Colonic mucosa (tissue), 4 donors: Measurements from ENCODE around the gene MAP1LC3B2. TPM values are rescaled to one million over a fixed set of nuclear protein-coding genes. Genes with fewer than 3 reads are reported as not detected.

Experiments used
- DNase-seq: peaks from one replicate; pipeline ENCODE4 v3.0.0-alpha.2; 2020
- H3K27ac ChIP-seq: fragments of 200-600 bp; one replicate; pipeline ENCODE4 v1.8.0; 2021
- H3K27me3 ChIP-seq: fragments of 200-600 bp; one replicate; pipeline ENCODE4 v1.8.0; 2021
- H3K36me3 ChIP-seq: fragments of 200-600 bp; one replicate; pipeline ENCODE4 v1.8.0; 2021
- H3K4me1 ChIP-seq: fragments of 200-600 bp; one replicate; pipeline ENCODE4 v1.8.0; 2021; ENCODE audit warnings: mild to moderate bottlenecking
- H3K4me3 ChIP-seq: fragments of 200-600 bp; one replicate; pipeline ENCODE4 v1.8.0; 2021
- H3K9ac ChIP-seq, 2 donors: one replicate each; pipeline ENCODE4 v1.7.0; 2013; ENCODE audit warnings: control low read depth in 2 of 2, low read depth in 2 of 2, low read length in 2 of 2
- H3K9me3 ChIP-seq: fragments of 200-600 bp; one replicate; pipeline ENCODE4 v1.8.0; 2021
- intact Hi-C: fragments of 100-400 bp; cut with DNase I; formaldehyde crosslinking; loops from one replicate; pipeline ENCODE4 v1.14.1; 2022
- total RNA-seq, 2 donors: library from RNA; stranded (reverse); fragmentation: NEBNext Ultra II Directional in 1 of 2; extraction: Animal tissue kit (Norgen Biotek cat#: 25700) in 1 of 2; gene quantifications; one replicate each; pipeline ENCODE4 v1.2.1, GENCODE V29; 2021
- TF ChIP-seq, protein P1 (sequence below): fragments of 200-600 bp; IDR thresholded peaks from one replicate; pipeline ENCODE4 v1.8.0; 2022; ENCODE audit warnings: antibody characterized with exemption, mild to moderate bottlenecking
- donor health status: healthy.
- donor health status: DM: no; HTN: no; CAD: no.
- donor health status: DM: no; HTN: no; CAD: no.

The MAP1LC3B2 gene
- total RNA-seq, 2 donors from 2014 or later = 0.93 to 1.2 TPM

DNA sequence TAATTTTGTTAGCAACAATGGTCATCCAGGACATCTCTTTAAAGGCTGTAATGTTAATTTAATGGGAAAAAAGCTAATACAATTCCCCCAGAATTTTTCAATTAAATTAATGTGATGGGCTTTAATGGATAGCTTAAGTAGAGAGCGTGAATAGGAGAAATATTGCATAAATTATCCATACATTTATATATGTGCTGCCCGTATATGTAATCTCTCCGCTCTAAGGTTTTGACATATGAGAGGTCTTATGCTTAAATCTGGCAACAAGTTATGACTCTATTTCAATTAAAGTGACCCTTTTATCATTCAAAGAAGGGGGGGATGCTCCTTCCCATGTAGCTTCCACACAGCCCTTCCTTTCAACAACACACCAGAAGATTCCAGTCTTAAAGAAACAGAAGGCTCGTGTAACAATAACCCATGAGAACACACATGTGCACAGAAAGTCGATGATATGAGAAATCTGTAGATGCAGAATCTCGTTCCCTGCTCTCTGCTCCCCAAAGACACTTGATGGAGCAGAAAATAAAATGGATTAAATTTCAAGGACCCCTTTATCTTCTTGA, 24.0 kb downstream of the MAP1LC3B2 start:
- TF ChIP-seq, protein P1, sequence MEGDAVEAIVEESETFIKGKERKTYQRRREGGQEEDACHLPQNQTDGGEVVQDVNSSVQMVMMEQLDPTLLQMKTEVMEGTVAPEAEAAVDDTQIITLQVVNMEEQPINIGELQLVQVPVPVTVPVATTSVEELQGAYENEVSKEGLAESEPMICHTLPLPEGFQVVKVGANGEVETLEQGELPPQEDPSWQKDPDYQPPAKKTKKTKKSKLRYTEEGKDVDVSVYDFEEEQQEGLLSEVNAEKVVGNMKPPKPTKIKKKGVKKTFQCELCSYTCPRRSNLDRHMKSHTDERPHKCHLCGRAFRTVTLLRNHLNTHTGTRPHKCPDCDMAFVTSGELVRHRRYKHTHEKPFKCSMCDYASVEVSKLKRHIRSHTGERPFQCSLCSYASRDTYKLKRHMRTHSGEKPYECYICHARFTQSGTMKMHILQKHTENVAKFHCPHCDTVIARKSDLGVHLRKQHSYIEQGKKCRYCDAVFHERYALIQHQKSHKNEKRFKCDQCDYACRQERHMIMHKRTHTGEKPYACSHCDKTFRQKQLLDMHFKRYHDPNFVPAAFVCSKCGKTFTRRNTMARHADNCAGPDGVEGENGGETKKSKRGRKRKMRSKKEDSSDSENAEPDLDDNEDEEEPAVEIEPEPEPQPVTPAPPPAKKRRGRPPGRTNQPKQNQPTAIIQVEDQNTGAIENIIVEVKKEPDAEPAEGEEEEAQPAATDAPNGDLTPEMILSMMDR = no peak
- intact Hi-C loops = no loop called here
- Histone ChIP-seq H3K4me3 (no peak overlapping the region), H3K9ac (no peak overlapping the region), H3K4me1 (no peaks in the 10 kb centered on the region), H3K27me3 (no peaks in the 10 kb centered on the region), H3K9me3 (no peaks in the 10 kb centered on the region), H3K27ac (no peak overlapping the region), H3K36me3 (no peaks in the 10 kb centered on the region)
- DNase-seq = no peak

DNA sequence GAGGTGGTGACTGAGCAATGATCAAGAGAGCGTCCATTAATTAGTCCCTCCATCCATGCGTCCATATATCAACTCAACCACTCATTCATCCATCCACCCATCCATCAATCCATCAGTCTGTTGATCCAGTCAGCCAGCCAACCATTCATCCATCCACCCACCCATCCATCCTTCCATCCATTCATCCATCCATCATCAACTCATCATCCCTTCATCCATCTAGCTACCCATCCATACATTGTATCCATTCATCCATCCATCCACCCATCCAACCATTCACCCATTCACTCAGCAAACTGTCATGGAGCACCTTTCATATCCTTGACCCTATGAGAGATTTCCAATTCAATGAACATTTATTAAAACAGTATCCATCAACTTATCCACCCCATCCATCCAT, 28.1 kb downstream of the MAP1LC3B2 start:
- H3K36me3 ChIP-seq = no peaks in the 10 kb centered on the region
- TF ChIP-seq, protein P1 = no peak
- peaks cover 4% of the 10 kb centered on the region for H3K4me1 ChIP-seq
- intact Hi-C loops = no loop called here
- DNase-seq = no peak
- no peak overlapping the region for H3K9ac ChIP-seq
- no peak overlapping the region for H3K4me3 ChIP-seq
- H3K9me3 ChIP-seq = no peaks in the 10 kb centered on the region
- no peak overlapping the region for H3K27ac ChIP-seq
- no peaks in the 10 kb centered on the region for H3K27me3 ChIP-seq

DNA sequence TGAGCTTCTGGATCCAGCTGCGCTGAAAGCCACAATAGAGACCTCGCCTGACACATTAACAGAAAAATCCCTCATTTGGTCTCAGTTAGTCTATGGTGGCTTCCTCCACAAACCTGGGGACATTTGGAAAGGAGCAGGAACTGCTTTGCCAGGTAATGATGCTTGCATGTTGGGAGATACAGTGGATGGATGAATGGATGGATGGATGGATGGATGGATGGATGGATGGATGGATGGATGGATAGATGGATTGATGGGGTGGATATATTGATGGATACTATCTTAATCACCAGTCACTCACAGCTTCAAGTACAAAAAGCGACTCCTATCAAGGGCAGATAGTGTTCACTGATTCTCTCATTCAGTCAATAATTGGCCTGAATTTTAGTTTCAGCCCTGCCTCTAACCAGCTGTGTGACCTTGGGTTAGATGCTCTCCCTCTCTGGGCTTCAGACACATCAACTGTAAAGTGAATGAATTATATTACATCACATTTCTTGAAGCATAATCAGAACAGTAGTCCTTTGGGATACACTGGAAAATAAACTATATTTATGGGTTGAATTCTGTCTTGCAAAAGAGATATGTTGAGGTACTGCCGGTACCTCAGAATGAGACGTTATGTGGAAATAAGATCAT, 29.3 kb downstream of the MAP1LC3B2 start:
- no peak overlapping the region for H3K9ac ChIP-seq
- intact Hi-C loops = no loop called here
- no peak for DNase-seq
- H3K4me3 ChIP-seq = no peak overlapping the region
- no peaks in the 10 kb centered on the region for H3K27me3 ChIP-seq
- no peaks in the 10 kb centered on the region for H3K9me3 ChIP-seq
- H3K4me1 ChIP-seq = peaks cover 9% of the 10 kb centered on the region
- no peak overlapping the region for H3K27ac ChIP-seq
- TF ChIP-seq, protein P1 = no peak
- no peaks in the 10 kb centered on the region for H3K36me3 ChIP-seq

DNA sequence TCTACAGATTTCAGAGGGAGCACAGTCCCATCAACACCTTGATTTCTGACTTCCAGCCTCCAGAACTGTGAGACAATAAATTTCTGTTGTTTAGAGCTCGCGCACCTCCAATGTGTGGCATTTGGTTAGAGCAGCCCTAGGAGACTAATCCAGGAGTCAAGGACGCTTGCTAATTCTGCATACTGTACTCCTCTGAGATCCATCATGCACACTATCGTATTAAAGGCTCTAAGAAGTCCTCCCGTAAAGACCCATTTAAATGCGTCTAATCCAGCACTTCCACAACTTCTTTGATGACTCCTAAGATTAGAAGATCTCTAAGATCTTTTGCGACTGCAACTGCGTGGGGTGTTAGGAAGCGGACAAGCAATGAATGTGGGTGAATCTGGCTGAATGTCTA, 30.4 kb downstream of the MAP1LC3B2 start:
- H3K27ac ChIP-seq = no peak overlapping the region
- H3K9me3 ChIP-seq = no peaks in the 10 kb centered on the region
- no peaks in the 10 kb centered on the region for H3K36me3 ChIP-seq
- no peak overlapping the region for H3K9ac ChIP-seq
- H3K27me3 ChIP-seq = no peaks in the 10 kb centered on the region
- DNase-seq = no peak
- TF ChIP-seq, protein P1 = no peak
- H3K4me1 ChIP-seq = peaks cover 9% of the 10 kb centered on the region
- intact Hi-C loops = no loop called here
- no peak overlapping the region for H3K4me3 ChIP-seq

DNA sequence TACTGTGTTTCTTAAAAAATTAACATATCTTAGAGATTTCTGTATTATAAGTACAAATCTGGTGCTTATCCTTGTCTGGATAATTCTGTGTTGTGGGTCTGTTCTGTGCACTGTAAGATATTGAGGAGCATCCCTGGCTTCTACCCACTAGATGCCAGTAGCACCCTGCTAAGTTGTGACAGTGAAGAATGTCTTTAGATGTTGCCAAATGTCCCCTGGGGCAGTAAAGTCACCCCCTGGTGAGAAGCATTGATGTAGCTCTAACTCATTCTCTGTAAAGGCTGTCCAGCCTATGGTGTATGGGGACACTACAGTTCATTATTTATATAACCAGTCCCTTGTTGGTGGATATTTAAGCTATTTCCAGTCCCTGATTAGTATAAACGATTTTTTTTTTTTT, 31.4 kb downstream of the MAP1LC3B2 start:
- H3K9me3 ChIP-seq = no peaks in the 10 kb centered on the region
- H3K4me1 ChIP-seq = peaks cover 9% of the 10 kb centered on the region
- no peak overlapping the region for H3K4me3 ChIP-seq
- H3K27me3 ChIP-seq = no peaks in the 10 kb centered on the region
- intact Hi-C loops = no loop called here
- DNase-seq = no peak
- TF ChIP-seq, protein P1 = no peak
- no peaks in the 10 kb centered on the region for H3K36me3 ChIP-seq
- no peak overlapping the region for H3K9ac ChIP-seq
- no peak overlapping the region for H3K27ac ChIP-seq
